HepG2 (cell line): ENCODE data around the gene GLOD4. TPM values are rescaled to one million over a fixed set of nuclear protein-coding genes. Genes with fewer than 3 reads are reported as not detected.
A peak's percentile ranks its signal among the peaks of the same experiment; 100 is the strongest.

Experiments
- ATRX ChIP-seq: sonication (generic); formaldehyde crosslinking; IDR thresholded peaks from 2 replicates; pipeline ENCODE4 v1.4.0; 2020; ENCODE audit warnings: missing genetic modification reagents, borderline replicate concordance
- BRCA1 ChIP-seq: sonication (generic); formaldehyde crosslinking; IDR thresholded peaks from 2 replicates; pipeline ENCODE4 v1.4.0; 2020; ENCODE audit warnings: missing genetic modification reagents
- GATA4 ChIP-seq: sonication (generic); IDR thresholded peaks from 2 replicates; pipeline ENCODE4 v1.6.1; 2016; ENCODE audit warnings: antibody characterized with exemption, low read depth, borderline replicate concordance
- HNRNPH1 ChIP-seq: fragments of 200-400 bp; formaldehyde crosslinking; optimal IDR thresholded peaks from 2 replicates; pipeline ENCODE3; 2017; ENCODE audit warnings: mild to moderate bottlenecking, low read depth, low read length
- LCORL ChIP-seq, 2 experiments: fragments of 450-650 bp in 1 of 2; sonication (generic) in 1 of 2; formaldehyde crosslinking in 1 of 2; IDR thresholded peaks; 2 replicates each; pipeline versions ENCODE4 v1.5.0 to v1.6.1; 2017 to 2020; ENCODE audit warnings: antibody characterized with exemption in 1 of 2, missing genetic modification reagents in 1 of 2
- PLRG1 ChIP-seq: fragments of 450-650 bp; conservative IDR thresholded peaks from 2 replicates; pipeline ENCODE4 v1.6.1; 2016
- POLR2A ChIP-seq, 2 experiments: IDR thresholded peaks; 2 replicates each; pipeline ENCODE4 v1.6.1; 2011; ENCODE audit warnings: low read depth in 2 of 2, low read length in 2 of 2, mild to moderate bottlenecking in 1 of 2, moderate library complexity in 1 of 2; ENCODE audit not compliant: insufficient read depth in 1 of 2
- SMARCE1 ChIP-seq: fragments of 450-650 bp; IDR thresholded peaks from 2 replicates; pipeline ENCODE4 v1.6.1; 2017; ENCODE audit warnings: borderline replicate concordance
- SOX6 ChIP-seq, 2 experiments: fragments of 450-650 bp in 1 of 2; sonication (generic) in 1 of 2; formaldehyde crosslinking in 1 of 2; IDR thresholded peaks; 2 replicates each; pipeline versions ENCODE4 v1.4.0 to v1.6.1; 2017 to 2020; ENCODE audit warnings: antibody characterized with exemption in 1 of 2, mild to moderate bottlenecking in 1 of 2, missing genetic modification reagents in 1 of 2
- STAG1 ChIP-seq: sonication (generic); formaldehyde crosslinking; IDR thresholded peaks from 2 replicates; pipeline ENCODE4 v1.4.0; 2020; ENCODE audit warnings: missing genetic modification reagents
- ZNF451 ChIP-seq: sonication (generic); formaldehyde crosslinking; IDR thresholded peaks from 2 replicates; pipeline ENCODE4 v1.5.0; 2020; ENCODE audit warnings: mild to moderate bottlenecking, missing genetic modification reagents
- ZNF530 ChIP-seq: sonication (generic); formaldehyde crosslinking; IDR thresholded peaks from 2 replicates; pipeline ENCODE4 v1.5.0; 2020; ENCODE audit warnings: low read depth, mild to moderate bottlenecking, missing genetic modification reagents
- ZNF878 ChIP-seq: sonication (generic); formaldehyde crosslinking; IDR thresholded peaks from 2 replicates; pipeline ENCODE4 v1.8.1; 2023; ENCODE audit warnings: mild to moderate bottlenecking, missing genetic modification reagents, moderate library complexity
- polyA plus RNA-seq, 8 experiments: library from polyadenylated mRNA; depleted of rRNA in 3 of 8; stranded (reverse) in 7 of 8; unstranded in 1 of 8; fragments of >200 nt; fragmentation: Illumina TruSeq in 4 of 8; extraction: Trizol in 4 of 8; gene quantifications; 2 replicates each; pipeline versions ENCODE4 v1.2.1 to v1.2.3, GENCODE V29; 2011 to 2016; ENCODE audit warnings: low read depth in 4 of 8, missing spikeins in 1 of 8, mixed read lengths in 1 of 8; ENCODE audit not compliant: insufficient read depth in 1 of 8
- total RNA-seq, 5 experiments: library from RNA; depleted of rRNA; stranded (reverse); fragments of >200 nt; fragmentation: Illumina TruSeq; extraction: Trizol; gene quantifications; 2 replicates each; pipeline ENCODE4 v1.2.3, GENCODE V29; 2016; ENCODE audit warnings: low read depth in 1 of 5
- TF ChIP-seq, protein P1 (sequence below): sonication (generic); formaldehyde crosslinking; IDR thresholded peaks from 2 replicates; pipeline ENCODE4 v1.4.0; 2020; ENCODE audit warnings: low read depth, mild to moderate bottlenecking, missing genetic modification reagents
- TF ChIP-seq, protein P2 (sequence below): sonication (generic); formaldehyde crosslinking; IDR thresholded peaks from 2 replicates; pipeline ENCODE4 v1.4.0; 2020; ENCODE audit warnings: mild to moderate bottlenecking, missing genetic modification reagents, borderline replicate concordance
- TF ChIP-seq, protein P3 (sequence below): IDR thresholded peaks from 2 replicates; pipeline ENCODE4 v1.6.1; 2012; ENCODE audit warnings: low read depth, low read length, improper control_type of control experiment
- TF ChIP-seq, protein P4 (sequence below): IDR thresholded peaks from 2 replicates; pipeline ENCODE4 v1.6.1; 2016; ENCODE audit warnings: low read depth

GLOD4 gene
- total and polyA plus RNA-seq, 2 of the 13 experiments (the other 11 are each of a cell fraction or from before 2014, with no cell fraction given): 53.7 to 87.8 TPM

DNA sequence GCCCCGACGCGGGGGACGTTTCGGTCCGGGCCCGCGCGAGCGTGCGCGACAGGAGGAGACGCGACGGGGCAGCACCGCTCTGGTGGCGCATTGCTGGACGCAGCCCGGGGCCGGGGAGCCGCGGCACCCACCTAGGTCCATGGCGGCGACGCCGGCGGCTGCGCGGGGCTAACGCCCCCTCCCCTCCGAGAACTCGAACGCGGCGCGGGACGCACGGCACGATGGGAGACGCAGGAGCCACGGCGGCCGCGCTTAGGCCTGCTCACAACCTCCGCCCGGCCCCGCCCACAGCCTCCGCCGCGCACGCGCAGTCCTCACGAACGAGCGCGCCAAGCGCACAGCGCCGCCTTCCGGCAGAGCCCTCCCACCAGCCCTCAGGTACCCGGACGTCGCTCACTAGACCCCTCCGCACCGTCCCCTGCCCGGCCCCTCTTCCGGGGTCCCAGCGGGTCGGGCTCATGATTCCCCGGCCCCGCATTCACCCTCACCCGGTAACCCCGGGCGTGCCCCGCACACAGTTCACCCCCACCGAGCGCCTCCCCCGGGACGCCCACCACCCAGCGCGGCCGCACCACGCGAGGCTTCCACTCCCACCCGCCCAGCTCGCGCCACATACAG lies 30.0 kb downstream of the GLOD4 start, which contains the start of gene GEMIN4 (continued):
- TF ChIP-seq POLR2A (IDR thresholded peaks at IDR 0.05; ENCODE audit: insufficient read depth in 1 of 2, low read depth in 2 of 2, low read length in 2 of 2): peak; percentile 69 to 89
- TF ChIP-seq, protein P1, sequence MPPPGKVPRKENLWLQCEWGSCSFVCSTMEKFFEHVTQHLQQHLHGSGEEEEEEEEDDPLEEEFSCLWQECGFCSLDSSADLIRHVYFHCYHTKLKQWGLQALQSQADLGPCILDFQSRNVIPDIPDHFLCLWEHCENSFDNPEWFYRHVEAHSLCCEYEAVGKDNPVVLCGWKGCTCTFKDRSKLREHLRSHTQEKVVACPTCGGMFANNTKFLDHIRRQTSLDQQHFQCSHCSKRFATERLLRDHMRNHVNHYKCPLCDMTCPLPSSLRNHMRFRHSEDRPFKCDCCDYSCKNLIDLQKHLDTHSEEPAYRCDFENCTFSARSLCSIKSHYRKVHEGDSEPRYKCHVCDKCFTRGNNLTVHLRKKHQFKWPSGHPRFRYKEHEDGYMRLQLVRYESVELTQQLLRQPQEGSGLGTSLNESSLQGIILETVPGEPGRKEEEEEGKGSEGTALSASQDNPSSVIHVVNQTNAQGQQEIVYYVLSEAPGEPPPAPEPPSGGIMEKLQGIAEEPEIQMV (CRISPR knock-in tag): no peak
- TF ChIP-seq, protein P2, sequence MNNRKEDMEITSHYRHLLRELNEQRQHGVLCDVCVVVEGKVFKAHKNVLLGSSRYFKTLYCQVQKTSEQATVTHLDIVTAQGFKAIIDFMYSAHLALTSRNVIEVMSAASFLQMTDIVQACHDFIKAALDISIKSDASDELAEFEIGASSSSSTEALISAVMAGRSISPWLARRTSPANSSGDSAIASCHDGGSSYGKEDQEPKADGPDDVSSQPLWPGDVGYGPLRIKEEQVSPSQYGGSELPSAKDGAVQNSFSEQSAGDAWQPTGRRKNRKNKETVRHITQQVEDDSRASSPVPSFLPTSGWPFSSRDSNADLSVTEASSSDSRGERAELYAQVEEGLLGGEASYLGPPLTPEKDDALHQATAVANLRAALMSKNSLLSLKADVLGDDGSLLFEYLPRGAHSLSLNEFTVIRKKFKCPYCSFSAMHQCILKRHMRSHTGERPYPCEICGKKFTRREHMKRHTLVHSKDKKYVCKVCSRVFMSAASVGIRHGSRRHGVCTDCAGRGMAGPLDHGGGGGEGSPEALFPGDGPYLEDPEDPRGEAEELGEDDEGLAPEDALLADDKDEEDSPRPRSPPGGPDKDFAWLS: no peak
- TF ChIP-seq SOX6 (IDR thresholded peaks at IDR 0.05): no peak
- TF ChIP-seq SOX6 (CRISPR knock-in tag; IDR thresholded peaks at IDR 0.05): peak; percentile 66
- no peak for TF ChIP-seq LCORL (IDR thresholded peaks at IDR 0.05)
- peak; percentile 73 for TF ChIP-seq LCORL (CRISPR knock-in tag; IDR thresholded peaks at IDR 0.05)
- TF ChIP-seq, protein P3, sequence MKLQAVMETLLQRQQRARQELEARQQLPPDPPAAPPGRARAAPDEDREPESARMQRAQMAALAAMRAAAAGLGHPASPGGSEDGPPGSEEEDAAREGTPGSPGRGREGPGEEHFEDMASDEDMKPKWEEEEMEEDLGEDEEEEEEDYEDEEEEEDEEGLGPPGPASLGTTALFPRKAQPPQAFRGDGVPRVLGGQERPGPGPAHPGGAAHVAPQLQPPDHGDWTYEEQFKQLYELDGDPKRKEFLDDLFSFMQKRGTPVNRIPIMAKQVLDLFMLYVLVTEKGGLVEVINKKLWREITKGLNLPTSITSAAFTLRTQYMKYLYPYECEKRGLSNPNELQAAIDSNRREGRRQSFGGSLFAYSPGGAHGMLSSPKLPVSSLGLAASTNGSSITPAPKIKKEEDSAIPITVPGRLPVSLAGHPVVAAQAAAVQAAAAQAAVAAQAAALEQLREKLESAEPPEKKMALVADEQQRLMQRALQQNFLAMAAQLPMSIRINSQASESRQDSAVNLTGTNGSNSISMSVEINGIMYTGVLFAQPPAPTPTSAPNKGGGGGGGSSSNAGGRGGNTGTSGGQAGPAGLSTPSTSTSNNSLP: no peak
- no peak for TF ChIP-seq PLRG1
- no peak for TF ChIP-seq ZNF530 (CRISPR knock-in tag)
- no peak for TF ChIP-seq SMARCE1
- peak; percentile 53 for TF ChIP-seq STAG1 (CRISPR knock-in tag)
- no peak for TF ChIP-seq HNRNPH1
- TF ChIP-seq ZNF878: peak; percentile 61; the same call in 1 of the 2 replicates
- TF ChIP-seq ZNF451 (CRISPR knock-in tag): peak; percentile 72
- no peak for TF ChIP-seq GATA4
- no peak for TF ChIP-seq ATRX (CRISPR knock-in tag)
- TF ChIP-seq, protein P4, sequence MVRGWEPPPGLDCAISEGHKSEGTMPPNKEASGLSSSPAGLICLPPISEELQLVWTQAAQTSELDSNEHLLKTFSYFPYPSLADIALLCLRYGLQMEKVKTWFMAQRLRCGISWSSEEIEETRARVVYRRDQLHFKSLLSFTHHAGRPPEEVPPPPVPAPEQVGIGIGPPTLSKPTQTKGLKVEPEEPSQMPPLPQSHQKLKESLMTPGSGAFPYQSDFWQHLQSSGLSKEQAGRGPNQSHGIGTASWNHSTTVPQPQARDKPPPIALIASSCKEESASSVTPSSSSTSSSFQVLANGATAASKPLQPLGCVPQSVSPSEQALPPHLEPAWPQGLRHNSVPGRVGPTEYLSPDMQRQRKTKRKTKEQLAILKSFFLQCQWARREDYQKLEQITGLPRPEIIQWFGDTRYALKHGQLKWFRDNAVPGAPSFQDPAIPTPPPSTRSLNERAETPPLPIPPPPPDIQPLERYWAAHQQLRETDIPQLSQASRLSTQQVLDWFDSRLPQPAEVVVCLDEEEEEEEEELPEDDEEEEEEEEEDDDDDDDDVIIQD (CRISPR knock-in tag): no peak
- TF ChIP-seq BRCA1 (CRISPR knock-in tag): no peak
- TF ChIP-seq, all 625 proteins: peak for 221
